Fibroblast of peridontal ligament (primary cell): Measurements from ENCODE around the gene KCNG2.
A peak's percentile ranks its signal among the peaks of the same experiment; 100 is the strongest.

Source experiments
- DNase-seq: peaks from one replicate; pipeline ENCODE4 v3.0.0-alpha.2; 2010; ENCODE audit errors: extremely low read depth

Gene KCNG2

DNA sequence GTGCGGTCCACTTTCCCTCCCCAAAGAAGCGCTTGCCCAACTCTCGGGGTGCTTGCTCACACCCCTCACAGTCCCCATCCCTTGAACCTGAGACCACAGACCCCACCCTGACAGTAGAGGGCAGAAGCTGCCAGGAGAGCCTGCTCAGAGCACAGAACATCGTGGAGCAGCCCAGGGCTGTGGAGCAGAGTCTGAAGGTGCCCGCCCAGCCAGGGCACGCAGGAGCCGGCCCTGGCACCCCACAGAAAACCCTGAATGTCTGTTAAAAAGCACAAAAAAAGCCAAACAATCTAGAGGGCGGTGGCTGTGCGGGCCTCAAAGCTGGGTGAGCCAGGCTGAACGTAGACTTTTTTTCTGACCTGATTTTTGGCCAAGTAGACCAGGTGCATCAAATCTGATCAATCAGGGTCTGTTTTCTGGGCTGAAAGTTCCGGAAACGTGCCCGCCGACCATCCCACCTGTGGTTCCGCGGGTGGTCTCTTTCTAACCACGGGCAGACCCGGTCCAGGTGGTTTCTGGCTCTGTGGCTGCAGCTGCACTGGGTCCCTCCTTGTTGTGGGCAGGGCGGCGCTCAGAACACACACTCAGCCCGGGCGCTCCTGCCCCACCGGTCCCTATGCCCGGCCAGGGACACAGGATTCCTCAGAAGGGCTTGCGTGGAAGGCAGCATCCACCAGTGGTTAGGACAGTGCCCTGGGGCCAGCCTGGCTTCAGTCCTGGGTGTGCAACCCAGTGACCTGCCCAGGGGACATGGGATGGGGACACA is 87.4 kb downstream of the KCNG2 start:
- no peak for DNase-seq

DNA sequence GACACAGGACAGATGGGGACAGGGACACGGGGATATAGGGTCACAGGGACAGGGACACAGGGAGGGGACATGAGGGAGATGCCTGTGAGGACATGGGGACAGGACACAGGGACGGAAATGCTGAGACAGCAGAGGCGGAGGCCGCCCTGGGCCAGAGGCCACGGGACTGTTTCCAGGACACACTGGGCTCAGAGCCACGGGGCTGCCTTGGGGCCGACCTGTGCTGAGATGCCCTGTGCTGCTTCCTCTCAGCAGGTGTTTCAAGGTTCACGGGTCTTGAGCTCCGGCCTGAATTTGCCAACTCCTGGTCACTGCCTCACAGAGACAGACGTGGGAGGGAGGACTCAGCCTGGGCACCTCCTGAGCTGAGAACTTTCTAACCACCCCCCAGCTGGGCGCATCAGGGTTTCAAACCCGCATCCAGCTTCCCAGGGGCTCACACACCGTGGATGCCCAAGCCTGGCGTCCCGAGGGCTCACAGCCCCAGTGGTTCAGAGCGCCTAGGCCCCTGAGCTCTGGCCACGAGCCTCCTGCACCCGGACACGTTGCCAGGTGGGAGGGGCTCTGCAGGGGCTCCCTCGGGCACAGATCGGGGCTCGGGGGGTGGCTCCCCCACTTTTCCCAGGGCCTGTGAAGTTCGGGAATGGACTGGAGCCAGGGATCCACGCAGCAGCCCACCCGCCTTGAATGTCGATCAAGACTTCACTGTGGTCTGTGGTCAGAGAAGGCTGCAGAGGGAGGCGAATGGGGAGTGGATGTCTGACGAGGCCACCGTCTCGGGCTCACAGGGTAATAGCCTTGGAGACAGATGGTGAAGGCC is 89.7 kb downstream of the KCNG2 start:
- no peak for DNase-seq

DNA sequence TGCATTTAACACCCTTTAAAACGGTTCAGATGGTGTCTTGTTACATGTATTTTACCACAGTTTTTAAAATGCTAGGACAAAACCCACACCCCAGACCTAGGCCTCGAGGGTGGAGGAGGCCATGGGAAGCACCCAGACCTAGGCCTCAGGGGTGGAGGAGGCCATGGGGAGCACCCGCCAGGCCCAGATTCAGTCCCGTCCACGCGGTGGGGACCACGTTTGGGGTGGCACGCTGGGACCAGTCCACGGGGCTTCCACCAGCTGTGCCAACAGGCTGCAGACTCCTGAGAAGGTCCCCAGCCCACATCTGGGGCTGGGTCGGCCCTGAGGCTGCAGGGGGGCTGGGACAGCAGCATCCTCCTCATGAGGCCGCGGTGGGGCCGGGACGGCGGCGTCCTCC is 90.3 kb downstream of the KCNG2 start:
- no peak for DNase-seq

DNA sequence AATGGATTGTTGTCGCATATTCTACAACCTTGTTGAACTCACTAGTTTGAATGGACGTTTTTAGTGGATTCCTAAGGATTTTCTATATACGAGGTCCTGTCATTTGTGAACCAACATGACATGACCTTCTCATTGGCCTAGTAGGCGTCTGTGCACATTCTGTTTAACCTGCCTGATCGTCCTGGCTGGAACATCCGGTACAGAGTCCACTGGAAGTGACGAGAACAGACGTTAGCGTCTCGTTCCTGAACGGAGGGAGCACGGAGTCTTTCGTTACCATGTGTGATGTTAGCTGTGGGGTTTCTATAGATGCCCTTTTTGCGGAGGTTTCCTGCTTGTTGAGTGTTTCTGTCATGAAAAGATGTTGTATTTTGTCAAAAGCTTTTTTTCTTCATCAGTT is 91.8 kb downstream of the KCNG2 start:
- DNase-seq, result no peak

DNA sequence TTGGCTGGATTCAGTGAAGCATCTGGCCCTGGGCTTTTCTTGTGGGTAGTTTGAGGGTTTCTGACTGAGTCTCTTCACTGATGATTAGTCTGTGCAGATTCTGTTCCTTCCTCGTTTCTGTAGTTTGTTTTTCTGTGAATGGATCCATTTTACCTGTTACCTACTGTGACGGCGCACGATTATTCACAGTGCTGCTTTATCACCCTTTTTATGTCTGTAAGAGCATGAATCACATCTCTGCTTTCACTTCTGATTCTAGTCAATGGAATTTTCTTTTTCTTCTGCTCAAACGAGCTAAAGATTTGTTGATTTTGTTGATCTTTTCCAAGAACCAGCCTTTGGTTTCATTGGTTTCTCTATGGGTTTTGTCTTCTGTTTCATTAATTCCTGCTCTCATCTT is 92.9 kb downstream of the KCNG2 start:
- no peak for DNase-seq

DNA sequence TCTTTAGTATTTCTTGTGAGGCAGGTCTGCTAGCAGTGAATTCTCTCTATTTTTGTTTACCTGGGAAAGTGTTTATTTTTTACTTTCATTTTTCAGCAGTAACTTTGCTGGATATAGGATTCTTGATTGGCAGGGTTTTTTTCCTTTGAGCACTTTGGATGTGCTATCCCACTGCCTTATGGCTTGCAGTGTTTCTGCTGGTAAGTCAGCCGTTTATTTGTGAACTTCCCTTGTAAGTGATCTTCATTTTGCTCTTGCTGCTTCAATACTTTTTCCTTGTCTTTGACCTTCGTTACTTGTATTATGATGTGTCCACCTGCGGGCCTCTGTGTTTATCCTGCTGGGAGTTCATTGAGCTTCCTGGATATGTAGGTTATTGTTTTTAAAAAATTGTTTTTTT is 99.0 kb downstream of the KCNG2 start:
- DNase-seq, result peak; percentile 1

DNA sequence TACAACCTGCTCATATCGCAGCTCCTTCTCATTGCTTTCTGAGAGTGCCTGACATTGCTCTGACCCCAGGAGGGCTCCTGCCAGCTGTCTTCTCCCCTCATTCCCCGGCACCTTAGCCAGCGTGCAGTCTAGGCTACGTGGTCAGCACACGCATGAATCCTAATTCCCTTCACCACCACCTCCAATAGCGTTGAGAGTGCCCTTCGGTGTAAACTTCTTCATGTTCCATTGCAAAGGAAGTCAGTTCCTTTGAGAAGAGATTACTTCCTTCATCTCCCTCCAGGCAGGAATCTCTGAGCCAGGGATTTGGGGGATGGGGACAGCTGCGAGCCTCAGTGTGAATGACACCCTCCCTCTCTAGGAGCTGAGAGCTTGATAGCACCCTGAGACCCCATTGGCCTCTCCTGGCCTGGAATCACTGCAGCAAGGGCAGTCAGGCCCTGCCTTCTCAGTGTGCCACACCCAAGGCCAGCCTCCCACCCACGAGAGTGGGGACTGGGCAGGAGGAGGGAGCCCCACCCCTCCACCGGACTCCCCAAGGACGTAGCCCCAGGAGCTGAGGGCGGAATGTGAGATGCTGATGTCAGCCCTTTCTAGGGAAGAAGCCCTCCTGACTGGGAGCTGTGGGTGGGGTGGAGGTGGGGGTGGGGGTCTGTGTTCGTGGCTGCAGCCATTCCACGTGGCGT is 100.3 kb downstream of the KCNG2 start:
- no peak for DNase-seq

DNA sequence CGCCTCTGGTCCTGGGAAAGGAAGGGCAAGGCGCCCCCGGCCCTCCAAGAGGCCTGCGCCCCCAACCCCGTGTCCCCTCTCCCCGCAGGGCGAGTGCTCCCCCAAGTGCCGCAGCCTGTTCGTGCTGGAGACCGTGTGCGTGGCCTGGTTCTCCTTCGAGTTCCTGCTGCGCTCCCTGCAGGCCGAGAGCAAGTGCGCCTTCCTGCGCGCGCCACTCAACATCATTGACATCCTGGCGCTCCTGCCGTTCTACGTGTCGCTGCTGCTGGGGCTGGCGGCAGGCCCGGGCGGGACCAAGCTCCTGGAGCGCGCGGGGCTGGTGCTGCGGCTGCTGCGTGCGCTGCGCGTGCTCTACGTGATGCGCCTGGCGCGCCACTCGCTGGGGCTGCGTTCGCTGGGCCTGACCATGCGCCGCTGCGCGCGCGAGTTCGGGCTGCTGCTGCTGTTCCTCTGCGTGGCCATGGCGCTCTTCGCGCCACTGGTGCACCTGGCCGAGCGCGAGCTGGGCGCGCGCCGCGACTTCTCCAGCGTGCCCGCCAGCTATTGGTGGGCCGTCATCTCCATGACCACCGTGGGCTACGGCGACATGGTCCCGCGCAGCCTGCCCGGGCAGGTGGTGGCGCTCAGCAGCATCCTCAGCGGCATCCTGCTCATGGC is 101.3 kb downstream of the KCNG2 start:
- no peak for DNase-seq

DNA sequence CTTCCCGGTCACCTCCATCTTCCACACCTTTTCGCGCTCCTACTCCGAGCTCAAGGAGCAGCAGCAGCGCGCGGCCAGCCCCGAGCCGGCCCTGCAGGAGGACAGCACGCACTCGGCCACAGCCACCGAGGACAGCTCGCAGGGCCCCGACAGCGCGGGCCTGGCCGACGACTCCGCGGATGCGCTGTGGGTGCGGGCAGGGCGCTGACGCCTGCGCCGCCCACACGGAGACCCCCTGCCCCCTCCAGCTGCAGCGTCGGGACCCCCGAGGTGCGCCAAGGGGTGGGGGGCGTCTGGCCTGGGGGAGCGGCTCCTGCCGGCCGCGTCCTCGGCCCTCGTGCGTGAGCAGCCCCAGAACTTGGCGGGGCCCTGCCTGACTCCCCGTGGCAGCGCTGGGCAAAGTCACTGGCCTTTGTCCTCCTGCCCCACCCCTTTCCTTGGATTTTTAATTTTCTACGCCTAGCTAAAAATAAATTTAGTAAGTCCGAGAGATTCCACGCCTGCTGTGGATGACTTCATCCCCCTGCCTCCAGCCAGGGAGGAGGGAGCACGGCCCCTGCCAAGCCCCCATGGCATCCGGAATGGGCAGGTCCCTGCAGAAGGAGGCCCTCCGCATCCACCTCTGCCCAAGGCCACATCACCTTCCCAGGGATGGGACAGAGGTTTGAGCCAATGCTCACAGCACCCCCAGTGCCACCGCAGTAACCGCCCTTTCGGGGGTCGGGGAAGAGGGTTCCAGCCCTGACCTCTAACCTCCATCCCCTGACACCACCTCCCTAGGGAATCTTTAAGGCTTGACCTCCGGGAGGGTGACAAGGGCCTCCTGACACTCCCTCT is 102.1 kb downstream of the KCNG2 start:
- DNase-seq, result no peak

DNA sequence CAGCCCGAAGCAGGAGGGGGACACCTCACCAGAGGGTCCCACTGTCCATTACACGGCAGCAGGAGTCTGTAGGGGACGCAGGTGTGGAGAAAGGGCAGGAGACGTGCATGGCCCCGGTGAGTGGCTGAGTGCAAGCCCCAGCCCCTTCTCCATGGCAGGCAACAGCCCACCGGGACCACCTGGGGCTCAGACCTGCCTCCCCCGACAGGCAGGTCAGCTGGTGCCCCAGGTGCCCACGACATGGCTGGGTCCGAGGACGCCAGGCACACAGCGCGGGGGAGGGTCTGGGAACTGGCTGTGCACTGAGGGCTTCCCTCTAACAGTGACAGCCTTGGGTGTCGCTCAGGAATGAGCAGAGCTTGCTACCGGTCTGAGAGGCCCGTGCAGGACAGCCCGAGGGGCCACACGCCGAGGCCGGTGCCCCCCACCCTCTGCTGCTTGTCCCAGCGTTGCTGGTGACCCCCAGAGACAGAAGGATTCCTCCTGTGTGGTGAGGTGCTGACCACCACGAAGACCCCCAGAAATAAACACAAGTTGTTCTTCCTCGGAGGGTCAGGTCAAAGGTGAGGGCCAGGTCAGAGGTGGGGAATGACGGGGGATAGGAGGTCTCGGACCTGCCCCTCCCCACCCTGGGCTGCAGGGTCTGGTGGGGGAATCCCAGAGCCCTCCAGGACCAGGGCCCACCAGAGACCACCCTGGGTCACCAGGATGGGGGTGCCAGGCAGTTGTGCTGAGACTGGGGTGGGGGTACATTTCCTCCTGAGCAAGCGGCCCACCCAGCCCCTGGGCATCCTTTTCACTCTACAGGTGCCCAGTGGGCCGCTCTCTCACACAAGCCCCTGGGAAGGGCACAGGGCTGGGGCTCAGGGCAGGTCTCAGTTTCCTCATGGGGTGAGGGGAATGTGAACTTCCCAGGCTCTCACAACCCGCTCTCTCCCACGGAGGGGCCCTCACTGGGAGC is 103.2 kb downstream of the KCNG2 start:
- DNase-seq, result no peak

DNA sequence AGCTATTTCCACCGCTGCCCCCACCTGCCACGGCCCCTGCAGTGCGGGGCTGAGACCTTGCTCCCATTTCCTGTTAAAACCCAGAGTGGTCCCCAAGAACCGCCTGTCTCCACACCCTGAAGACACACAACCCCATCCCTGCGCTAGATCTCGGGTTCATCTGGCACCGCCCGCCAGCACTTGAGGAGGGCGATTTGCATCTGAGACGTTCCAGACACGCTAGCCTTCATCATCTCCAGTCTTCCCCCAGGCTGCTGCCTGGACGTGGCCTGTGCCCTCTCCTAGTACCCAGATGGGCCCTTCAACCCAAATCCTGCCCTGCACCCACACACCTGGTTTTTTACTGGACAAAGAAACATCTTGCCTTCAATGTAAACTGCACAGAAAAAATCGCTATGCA is 103.9 kb downstream of the KCNG2 start:
- DNase-seq, result no peak

DNA sequence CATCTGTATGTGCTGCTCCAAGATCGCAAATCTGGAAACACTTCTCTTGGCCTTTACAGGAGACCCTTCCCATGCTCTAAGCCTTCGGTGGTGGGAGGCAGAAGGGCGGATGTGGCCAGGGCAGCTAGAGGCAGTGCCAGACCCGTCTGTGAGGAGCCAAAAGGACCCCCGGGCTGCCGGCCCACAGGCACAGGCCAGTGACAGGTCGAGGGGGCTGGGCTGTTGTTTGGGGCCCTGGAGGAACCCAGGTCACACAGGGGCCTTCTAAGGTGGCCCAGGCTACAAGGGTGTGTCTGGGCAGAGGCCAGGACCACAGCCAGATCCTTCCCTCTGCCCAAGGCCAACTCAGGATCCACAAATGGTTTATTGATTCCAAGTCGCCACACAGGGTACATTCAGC is 104.3 kb downstream of the KCNG2 start:
- no peak for DNase-seq

DNA sequence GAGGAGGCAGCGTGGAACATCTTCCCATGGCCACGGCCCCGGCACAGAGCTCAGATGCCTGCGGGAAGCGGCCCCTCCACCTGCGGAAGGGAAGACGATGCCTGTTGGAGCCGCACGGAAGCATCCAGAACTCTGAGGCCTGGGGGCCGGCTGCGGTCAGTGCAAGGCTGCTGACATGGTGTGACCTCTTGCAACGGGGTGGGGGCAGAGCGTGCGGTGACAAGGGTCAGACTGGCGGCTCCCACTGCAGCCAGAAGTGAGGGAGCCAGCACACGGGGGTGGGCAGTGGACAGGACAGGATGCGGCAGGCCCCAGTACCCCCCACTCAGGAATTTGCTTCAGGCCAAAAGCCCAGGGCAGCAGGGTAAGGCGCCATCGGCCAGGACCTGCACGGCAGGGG is 104.9 kb downstream of the KCNG2 start:
- no peak for DNase-seq

DNA sequence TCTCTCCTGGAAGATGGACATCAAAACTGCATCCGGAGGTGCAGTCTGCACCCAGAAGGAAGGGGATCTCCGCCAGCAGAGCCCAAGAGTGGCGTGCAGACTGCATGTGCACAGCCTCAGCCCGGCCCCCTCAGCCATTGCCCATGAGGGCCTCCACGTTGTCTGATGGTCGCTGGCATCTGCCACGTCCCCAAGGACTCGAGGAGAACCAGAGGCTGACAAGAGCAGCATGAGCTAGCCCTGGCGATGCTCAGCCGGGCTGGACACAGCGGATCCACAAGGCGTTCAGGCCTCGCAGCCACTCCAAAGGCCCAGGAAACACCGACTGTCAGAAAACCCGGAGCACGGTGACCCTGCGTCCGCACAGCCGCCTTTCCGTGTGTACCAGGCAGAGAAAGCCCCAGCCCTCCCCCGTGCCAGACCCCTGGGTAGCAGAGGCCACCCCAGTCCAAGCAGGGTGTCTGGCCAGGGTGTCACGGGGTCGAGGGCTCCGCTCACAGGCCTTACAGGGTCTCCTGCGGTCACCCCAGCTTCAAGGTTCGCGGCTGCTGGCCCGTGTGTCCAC is 105.4 kb downstream of the KCNG2 start:
- no peak for DNase-seq

DNA sequence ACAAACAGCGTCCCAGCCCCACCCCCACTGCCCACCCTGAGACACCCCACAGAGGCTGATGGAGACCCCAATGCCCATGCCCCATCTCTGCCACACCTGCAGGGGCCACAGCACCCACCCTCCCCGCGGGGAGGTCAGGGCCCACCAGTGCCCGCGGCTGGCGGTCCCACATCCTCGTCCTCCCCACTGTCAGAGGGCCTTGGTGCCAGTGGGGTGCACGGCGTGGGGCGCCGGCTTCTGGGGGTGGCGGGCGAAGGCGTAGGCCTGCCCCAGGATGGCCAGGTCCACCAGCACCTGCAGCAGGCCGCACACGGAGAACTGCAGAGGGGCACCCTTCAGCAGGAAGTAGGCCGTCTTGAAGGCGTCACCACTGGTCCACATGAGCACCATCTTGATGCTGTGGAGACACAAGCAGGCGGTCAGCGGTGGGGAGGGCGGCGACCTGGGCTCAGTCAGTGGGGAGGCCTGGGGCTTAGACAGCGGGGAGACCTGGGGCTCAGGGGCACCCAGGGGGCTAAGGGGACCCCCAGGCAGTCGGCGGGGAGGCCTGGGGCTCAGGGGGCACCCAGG is 106.1 kb downstream of the KCNG2 start:
- DNase-seq, result no peak

DNA sequence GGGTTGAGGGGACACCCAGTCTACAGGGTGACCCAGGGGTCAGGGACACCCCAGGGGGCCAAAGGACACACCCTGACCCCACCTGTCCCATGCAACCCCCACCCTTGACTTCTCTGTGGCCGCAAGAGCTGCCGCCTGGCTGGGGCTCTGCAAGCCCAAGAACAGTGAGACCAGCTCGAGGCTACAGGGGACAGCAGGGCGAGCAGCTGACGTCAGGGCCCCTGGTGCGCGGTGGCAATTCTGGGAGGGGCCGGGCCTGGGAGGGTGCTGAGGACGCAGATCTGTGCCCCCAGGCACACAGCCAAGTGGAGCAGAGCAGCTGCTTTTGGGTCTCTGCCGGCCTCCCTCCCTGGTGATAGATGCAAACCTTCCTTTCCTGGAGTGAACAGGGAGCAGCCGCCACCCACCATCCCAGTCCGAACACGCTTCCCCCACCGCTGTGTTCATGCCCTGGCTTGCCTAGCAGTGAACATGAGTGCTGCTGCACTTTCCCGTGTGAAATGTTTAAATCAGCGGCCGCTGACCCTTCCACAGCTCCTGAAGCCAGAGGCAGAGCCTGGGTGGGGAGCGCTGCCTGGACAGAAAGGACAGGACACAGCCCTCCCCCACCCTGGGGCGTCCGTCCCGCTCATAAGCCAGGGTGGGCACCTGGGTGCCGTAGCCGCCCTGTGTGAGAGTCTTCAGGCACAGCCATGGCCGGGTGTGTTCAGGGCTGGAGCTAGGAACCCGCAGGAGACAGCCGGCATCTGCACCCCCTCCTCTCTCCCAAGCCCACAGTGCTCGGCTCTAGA is 106.8 kb downstream of the KCNG2 start:
- DNase-seq, result no peak

DNA sequence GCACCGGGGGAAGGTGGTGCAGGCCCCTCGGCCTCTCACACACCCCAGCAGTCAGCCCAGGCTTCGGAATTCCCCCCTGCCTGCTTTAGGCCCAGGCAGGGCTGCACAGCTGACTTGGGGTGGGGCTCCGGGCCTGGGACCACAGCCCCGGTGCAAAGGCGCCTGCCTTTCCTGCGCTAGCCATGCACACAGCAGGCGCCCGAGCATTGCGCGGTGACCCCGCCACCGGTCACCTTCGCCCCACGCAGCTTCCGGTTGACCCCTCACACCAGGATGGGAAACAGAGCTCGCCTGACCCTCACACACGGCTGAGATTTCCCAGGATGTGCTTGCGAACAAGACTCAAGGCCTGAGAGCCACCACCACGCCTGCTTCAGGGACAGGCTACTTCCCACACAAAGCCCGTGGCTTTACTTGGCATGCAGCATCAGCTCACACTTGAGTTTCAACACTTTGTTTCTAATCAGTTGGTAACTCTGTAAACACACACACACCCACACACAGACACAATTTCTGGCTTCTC is 107.7 kb downstream of the KCNG2 start:
- no peak for DNase-seq

DNA sequence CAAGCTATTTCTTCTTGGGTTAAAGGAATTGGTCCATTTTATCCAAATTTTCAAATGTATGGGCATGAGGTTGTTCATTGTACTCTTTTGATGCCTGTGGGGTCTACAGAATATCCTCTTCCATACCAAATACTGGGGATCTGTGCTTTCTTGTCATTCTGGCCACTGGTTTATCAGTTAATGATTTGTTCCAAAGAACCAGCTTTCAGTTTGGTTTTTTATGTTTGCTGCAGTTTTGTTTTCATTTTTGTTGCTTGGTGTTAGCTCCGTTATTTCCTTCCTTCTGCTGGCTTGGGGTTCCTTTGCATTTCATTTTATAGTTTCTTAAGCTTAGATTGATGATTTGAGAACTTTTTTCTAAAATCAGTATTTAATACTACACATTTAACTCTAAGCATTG is 108.3 kb downstream of the KCNG2 start:
- DNase-seq, result no peak
